HepG2 (cell line): ENCODE data around the gene RTEL1. TPM values are rescaled to one million over a fixed set of nuclear protein-coding genes. Genes with fewer than 3 reads are reported as not detected.

Experiments
- CCDC6 ChIP-seq: sonication (generic); formaldehyde crosslinking; IDR thresholded peaks from 2 replicates; pipeline ENCODE4 v1.8.1; 2022; ENCODE audit warnings: mild to moderate bottlenecking, missing genetic modification reagents, moderate library complexity
- FOXA1 ChIP-seq, 2 experiments: fragments of 450-650 bp in 1 of 2; sonication (generic) in 1 of 2; formaldehyde crosslinking in 1 of 2; IDR thresholded peaks; 2 replicates each; pipeline versions ENCODE4 v1.4.0 to v1.6.1; 2016 to 2020; ENCODE audit warnings: missing genetic modification reagents in 1 of 2
- MYNN ChIP-seq: sonication (generic); formaldehyde crosslinking; IDR thresholded peaks from 2 replicates; pipeline ENCODE4 v1.4.0; 2020; ENCODE audit warnings: mild to moderate bottlenecking, low read depth, missing genetic modification reagents
- PTBP1 ChIP-seq: fragments of 200-400 bp; formaldehyde crosslinking; IDR thresholded peaks from 2 replicates; pipeline ENCODE4 v1.6.1; 2018; ENCODE audit warnings: low read length, low read depth; ENCODE audit not compliant: poor library complexity, severe bottlenecking
- RXRB ChIP-seq: IDR thresholded peaks from 2 replicates; pipeline ENCODE4 v1.6.1; 2016; ENCODE audit warnings: borderline replicate concordance, missing genetic modification reagents, missing compliant biosample characterization
- THAP8 ChIP-seq: sonication (generic); formaldehyde crosslinking; IDR thresholded peaks from 2 replicates; pipeline ENCODE4 v1.5.1; 2020; ENCODE audit warnings: missing genetic modification reagents, mild to moderate bottlenecking, borderline replicate concordance
- ZBTB20 ChIP-seq: sonication (generic); formaldehyde crosslinking; IDR thresholded peaks from 2 replicates; pipeline ENCODE4 v1.8.1; 2023; ENCODE audit warnings: missing genetic modification reagents, low read depth, mild to moderate bottlenecking, borderline replicate concordance
- ZBTB43 ChIP-seq: sonication (generic); formaldehyde crosslinking; conservative IDR thresholded peaks from 2 replicates; pipeline ENCODE4 v1.4.0; 2020; ENCODE audit warnings: missing genetic modification reagents
- ZFP36 ChIP-seq: fragments of 150-350 bp; IDR thresholded peaks from 2 replicates; pipeline ENCODE4 v1.6.1; 2018; ENCODE audit warnings: borderline replicate concordance, low read length, low read depth; ENCODE audit not compliant: partially characterized antibody
- ZFP82 ChIP-seq: sonication (generic); formaldehyde crosslinking; IDR thresholded peaks from 2 replicates; pipeline ENCODE4 v1.5.1; 2020; ENCODE audit warnings: mild to moderate bottlenecking, missing genetic modification reagents, borderline replicate concordance
- ZNF235 ChIP-seq: sonication (generic); formaldehyde crosslinking; IDR thresholded peaks from 2 replicates; pipeline ENCODE4 v1.8.1; 2023; ENCODE audit warnings: mild to moderate bottlenecking, missing genetic modification reagents, borderline replicate concordance
- ZNF317 ChIP-seq: sonication (generic); formaldehyde crosslinking; IDR thresholded peaks from 2 replicates; pipeline ENCODE4 v1.5.0; 2020; ENCODE audit warnings: mild to moderate bottlenecking, missing genetic modification reagents
- ZNF318 ChIP-seq: sonication (generic); formaldehyde crosslinking; IDR thresholded peaks from 2 replicates; pipeline ENCODE4 v1.4.0; 2020; ENCODE audit warnings: mild to moderate bottlenecking, missing genetic modification reagents
- ZNF552 ChIP-seq: sonication (generic); formaldehyde crosslinking; IDR thresholded peaks from 2 replicates; pipeline ENCODE4 v1.9.0; 2022; ENCODE audit warnings: missing genetic modification reagents, mild to moderate bottlenecking, borderline replicate concordance
- ZNF614 ChIP-seq: IDR thresholded peaks from 2 replicates; pipeline ENCODE4 v1.6.1; 2018; ENCODE audit warnings: missing biosample characterization, missing genetic modification reagents, inconsistent platforms, borderline replicate concordance
- ZNF891 ChIP-seq: sonication (generic); formaldehyde crosslinking; IDR thresholded peaks from 2 replicates; pipeline ENCODE4 v1.5.0; 2020; ENCODE audit warnings: mild to moderate bottlenecking, missing genetic modification reagents
- ZSCAN22 ChIP-seq: sonication (generic); formaldehyde crosslinking; IDR thresholded peaks from 2 replicates; pipeline ENCODE4 v1.4.0; 2020; ENCODE audit warnings: mild to moderate bottlenecking, missing genetic modification reagents
- polyA plus RNA-seq, 8 experiments: library from polyadenylated mRNA; depleted of rRNA in 3 of 8; stranded (reverse) in 7 of 8; unstranded in 1 of 8; fragments of >200 nt; fragmentation: Illumina TruSeq in 4 of 8; extraction: Trizol in 4 of 8; gene quantifications; 2 replicates each; pipeline versions ENCODE4 v1.2.1 to v1.2.3, GENCODE V29; 2011 to 2016; ENCODE audit warnings: low read depth in 4 of 8, missing spikeins in 1 of 8, mixed read lengths in 1 of 8; ENCODE audit not compliant: insufficient read depth in 1 of 8
- total RNA-seq, 5 experiments: library from RNA; depleted of rRNA; stranded (reverse); fragments of >200 nt; fragmentation: Illumina TruSeq; extraction: Trizol; gene quantifications; 2 replicates each; pipeline ENCODE4 v1.2.3, GENCODE V29; 2016; ENCODE audit warnings: low read depth in 1 of 5

The RTEL1 gene
- total and polyA plus RNA-seq, 2 of the 13 experiments (the other 11 are each of a cell fraction or from before 2014, with no cell fraction given): 21.8 to 36.4 TPM

GRCh38 chr20:63739130-63740069 lies 81.3 kb downstream of the RTEL1 start, which contains the start of gene SLC2A4RG (continued):
- peak; percentile 93; the same call in 1 of the 2 replicates for TF ChIP-seq ZNF318 (CRISPR knock-in tag)
- TF ChIP-seq ZBTB43: peak; percentile 83
- peak; percentile 95 for TF ChIP-seq ZNF552 (CRISPR knock-in tag)
- 0 out of 2 replicates have a peak, but pooled peaks have one; percentile 62 for TF ChIP-seq ZBTB20
- peak; percentile 82 for TF ChIP-seq ZNF891 (CRISPR knock-in tag)
- peak; percentile 91 for TF ChIP-seq ZFP82 (CRISPR knock-in tag)
- TF ChIP-seq ZSCAN22 (CRISPR knock-in tag): no peak
- peak; percentile 91 for TF ChIP-seq RXRB (CRISPR knock-in tag)
- peak; percentile 86; the same call in 1 of the 2 replicates for TF ChIP-seq ZNF614 (CRISPR knock-in tag)
- 0 out of 2 replicates have a peak, but pooled peaks have one; percentile 91 for TF ChIP-seq MYNN (CRISPR knock-in tag)
- peak; percentile 97 for TF ChIP-seq THAP8 (CRISPR knock-in tag)
- no peak for TF ChIP-seq ZFP36
- 0 out of 2 replicates have a peak, but pooled peaks have one; percentile 69 for TF ChIP-seq CCDC6 (CRISPR knock-in tag)
- TF ChIP-seq ZNF317: no peak
- no peak for TF ChIP-seq PTBP1
- no peak for TF ChIP-seq FOXA1 (IDR thresholded peaks at IDR 0.05)
- TF ChIP-seq FOXA1 (CRISPR knock-in tag; IDR thresholded peaks at IDR 0.05): peak; percentile 42; the same call in 1 of the 2 replicates
- TF ChIP-seq ZNF235 (CRISPR knock-in tag): no peak
